GM19023 (cell line): ENCODE results near the gene RETSAT.

ENCODE experiments used
- ATAC-seq: cut with Tn5 transposase; IDR thresholded peaks from one replicate; pipeline ENCODE4 v1.9.1; 2021; ENCODE audit warnings: mild to moderate bottlenecking, moderate library complexity; ENCODE audit not compliant: unreplicated experiment

RETSAT gene

GRCh38 chr2:85309699-85310321 is 44.5 kb downstream of the RETSAT start:
- peak; percentile 14 for ATAC-seq

- peak; percentile 4 for ATAC-seq
Measured at GRCh38 chr2:85308896-85309555, 45.3 kb downstream of the RETSAT start.

DNA sequence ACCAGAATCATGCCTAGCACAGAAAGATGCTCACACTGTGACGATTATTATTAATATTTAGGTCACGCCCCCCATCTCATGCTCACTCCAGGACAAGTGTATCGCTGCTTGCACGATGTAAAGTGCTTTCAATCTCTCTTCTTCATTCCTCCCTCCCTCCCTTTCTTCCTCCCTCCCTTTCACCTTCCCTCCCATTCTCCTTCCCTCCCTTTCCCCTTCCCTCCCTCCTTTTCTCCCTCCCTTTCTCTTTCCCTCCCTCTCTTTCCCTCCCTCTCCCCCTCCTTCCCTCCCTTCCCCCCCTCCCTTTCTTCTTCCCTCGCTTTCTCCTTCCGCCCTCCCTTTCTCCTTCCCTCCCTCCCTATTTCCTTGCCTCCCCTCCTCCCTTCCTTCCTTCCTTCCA is 46.1 kb downstream of the RETSAT start:
- no peak for ATAC-seq

DNA sequence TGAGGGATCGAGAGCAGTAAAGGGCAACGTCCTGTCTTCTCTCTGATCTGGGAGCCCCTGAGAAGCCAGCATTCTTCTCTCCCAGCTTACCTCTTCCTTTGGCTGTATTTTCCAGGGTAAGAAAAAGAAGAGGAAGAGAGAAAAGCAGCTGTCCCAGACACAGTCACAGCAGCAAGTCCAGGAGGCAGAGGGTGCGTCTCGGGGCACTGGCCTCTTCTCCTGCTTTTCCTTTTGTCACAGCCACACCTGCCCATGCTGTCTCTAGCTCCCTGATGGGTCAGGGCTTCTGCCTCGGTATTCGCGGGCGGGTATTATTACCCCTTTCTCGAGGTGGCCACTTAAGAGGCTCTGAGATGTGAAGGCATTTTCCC is 46.8 kb downstream of the RETSAT start:
- no peak for ATAC-seq

DNA sequence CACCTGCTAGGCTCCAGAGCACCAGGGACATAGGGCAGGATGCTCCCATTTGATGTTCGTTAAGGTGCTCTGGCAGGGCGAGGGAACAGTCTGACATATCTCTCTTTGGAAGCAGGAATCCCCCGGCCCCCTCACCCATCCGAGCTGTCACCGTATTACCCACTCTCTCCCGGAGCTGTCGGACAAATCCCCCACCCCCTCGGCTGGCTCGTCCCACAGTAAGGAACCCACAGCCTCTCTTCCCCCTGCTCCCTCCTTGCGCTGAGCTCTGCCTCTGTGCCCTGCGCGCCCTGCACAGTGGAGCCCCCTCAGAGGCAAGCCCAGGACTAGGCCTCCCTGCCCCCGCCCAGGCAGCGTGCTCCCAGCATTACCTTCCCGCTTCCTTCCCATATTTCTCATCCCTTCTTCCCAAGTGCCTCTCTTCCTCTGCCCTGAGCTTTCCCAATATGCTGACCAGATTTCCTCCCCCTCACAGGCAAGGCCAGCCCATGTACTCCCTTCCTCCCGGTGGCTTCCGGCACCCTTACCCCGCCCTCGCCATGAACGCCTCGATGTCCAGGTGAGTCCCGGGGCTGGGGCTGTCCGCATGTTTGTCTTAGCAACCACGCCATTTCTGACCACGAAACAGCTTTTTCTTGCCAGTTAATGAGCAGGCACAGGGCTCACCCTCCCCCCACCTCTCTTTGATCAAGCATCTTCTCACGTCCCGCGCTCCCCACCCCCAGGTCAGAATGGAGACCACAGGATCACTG is 50.4 kb downstream of the RETSAT start:
- ATAC-seq: no peak

DNA sequence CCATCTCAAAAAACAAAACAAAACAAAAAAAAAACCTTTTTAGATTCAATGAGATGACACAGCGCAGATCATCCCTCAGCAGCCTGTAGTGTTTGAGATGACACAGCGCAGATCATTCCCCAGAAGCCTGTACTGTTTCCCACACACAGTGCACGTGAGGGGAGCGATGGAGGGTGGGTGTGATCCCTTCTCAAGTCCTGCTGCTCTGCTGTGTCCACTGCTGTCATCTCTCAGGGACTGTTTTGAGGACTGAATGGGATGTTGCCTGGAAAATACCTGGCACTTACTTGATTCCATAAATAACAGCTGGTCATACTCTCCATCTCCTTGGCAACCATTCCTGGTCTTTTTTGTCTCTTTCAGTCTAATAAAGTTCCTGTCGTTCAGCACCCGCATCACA is 52.2 kb downstream of the RETSAT start:
- no peak for ATAC-seq
